Activated T-cell treated with anti-CD3 and anti-CD28 coated beads, Interleukin-2, amount 50 U/mL, for 24 hours (primary cell): ENCODE data around the gene STIP1.

Experiments
- DNase-seq: peaks from one replicate; pipeline ENCODE4 v3.0.0-alpha.2; 2020
- H3K27ac Mint-ChIP-seq: 2 replicates; pipeline ENCODE4 v1.8.0; 2020; ENCODE audit warnings: mild to moderate bottlenecking, mixed read lengths
- H3K27me3 Mint-ChIP-seq: 2 replicates; pipeline ENCODE4 v1.8.0; 2020; ENCODE audit warnings: mixed read lengths
- H3K36me3 Mint-ChIP-seq: 2 replicates; pipeline ENCODE4 v1.8.0; 2020; ENCODE audit warnings: low read depth, mixed read lengths
- H3K4me1 Mint-ChIP-seq: 2 replicates; pipeline ENCODE4 v1.8.0; 2020; ENCODE audit warnings: low read depth, mixed read lengths
- H3K4me3 Mint-ChIP-seq: 2 replicates; pipeline ENCODE4 v1.8.0; 2020; ENCODE audit warnings: mild to moderate bottlenecking, moderate library complexity, mixed read lengths
- H3K9me3 Mint-ChIP-seq: 2 replicates; pipeline ENCODE4 v1.8.0; 2020; ENCODE audit warnings: mixed read lengths

STIP1 gene

DNA sequence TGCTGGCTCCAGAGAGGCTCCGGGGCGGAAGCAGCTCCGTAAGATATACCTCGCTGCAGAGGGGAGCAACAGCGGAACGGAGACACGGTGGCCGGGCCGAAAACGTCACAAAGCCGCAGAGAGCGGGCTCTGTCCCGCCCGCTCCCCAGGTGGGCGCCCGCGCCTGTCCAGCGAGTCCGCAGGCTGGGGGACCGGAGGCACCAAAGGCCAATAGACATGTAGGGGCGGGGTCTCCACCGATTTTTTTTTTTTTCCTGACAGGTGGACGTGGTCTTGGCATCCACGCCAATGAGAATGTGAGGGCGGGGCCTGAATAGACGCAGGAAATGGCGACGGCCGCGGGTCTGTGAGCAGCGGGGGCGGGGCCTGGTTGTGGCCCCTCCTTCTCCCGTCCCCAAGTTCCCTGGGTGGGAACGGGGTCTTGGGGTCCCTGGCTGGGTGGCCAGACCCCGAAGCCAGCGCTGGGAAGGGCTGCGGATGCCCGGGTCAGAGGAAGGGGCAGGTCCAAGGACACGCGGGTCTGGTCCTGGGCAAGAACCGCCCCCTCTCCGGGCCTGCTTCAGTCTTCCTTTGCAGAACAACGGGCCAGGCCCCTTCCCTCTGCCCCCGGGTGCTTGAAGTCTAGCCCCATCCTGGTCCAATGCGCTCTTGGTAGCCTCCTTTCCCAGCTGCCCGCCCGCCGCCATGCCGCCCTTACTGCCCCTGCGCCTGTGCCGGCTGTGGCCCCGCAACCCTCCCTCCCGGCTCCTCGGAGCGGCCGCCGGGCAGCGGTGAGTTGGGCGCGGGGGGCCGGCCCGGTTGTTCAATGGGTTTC, 44.4 kb downstream of the STIP1 start, which contains the start of gene DNAJC4:
Gene DNAJC4 (plus strand): TSS at position 378 of the 814 bp plus-strand sequence. CDS start 307 bp downstream, at position 685.
- Mint-ChIP-seq H3K4me1 (peaks cover 52% of the 10 kb centered on the region), H3K27ac (peak within 1 kb of the TSS; percentile 89), H3K9me3 (no peaks in the 10 kb centered on the region), H3K4me3 (peak within 1 kb of the TSS; percentile 80), H3K36me3 (peaks cover 32% of the 10 kb centered on the region), H3K27me3 (no peaks in the 10 kb centered on the region)
- peak; percentile 92 for DNase-seq

DNA sequence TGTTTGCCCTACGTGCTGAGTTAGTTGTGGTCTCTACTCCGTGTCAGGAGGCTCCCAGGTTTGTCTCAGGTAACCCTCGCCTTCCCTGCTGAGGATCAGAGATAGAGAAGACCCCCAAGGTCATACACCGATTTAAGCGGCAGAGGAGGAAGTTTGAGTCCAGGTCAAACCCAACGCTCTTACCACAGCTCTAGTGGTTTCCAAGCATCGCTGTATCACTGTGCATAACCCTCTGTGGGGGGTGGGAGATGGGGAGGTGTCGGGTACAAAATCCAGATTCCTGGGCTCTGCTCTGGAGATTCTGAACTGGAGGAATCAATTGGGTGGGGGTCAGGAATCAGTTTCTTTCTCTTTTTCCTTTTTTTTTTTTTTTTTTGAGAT, 45.0 kb downstream of the STIP1 start:
- Mint-ChIP-seq H3K36me3 (peaks cover 33% of the 10 kb centered on the region), H3K9me3 (no peaks in the 10 kb centered on the region), H3K27me3 (no peaks in the 10 kb centered on the region), H3K4me1 (peaks cover 57% of the 10 kb centered on the region), H3K4me3 (peak overlapping the region; percentile 80), H3K27ac (peak overlapping the region; percentile 89)
- no peak for DNase-seq

DNA sequence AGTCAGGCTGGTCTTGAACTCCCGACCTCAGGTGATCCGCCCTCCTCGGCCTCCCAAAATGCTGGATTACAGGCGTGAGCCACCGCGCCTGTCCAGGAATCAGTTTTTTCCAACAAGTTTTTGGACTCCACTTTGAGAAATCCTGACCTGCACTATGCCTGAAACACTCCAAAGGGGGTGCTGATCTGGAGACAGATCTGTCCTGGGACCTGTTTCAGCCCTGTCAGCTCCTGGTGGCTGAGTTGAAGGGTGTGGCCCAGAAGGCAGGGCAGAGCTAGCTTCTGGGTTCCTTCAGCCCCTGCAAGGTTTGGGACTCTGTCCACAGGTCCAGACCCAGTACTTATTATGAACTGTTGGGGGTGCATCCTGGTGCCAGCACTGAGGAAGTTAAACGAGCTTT, 45.6 kb downstream of the STIP1 start:
- DNase-seq: no peak
- peaks cover 58% of the 10 kb centered on the region for H3K4me1 Mint-ChIP-seq
- no peaks in the 10 kb centered on the region for H3K9me3 Mint-ChIP-seq
- no peaks in the 10 kb centered on the region for H3K27me3 Mint-ChIP-seq
- H3K4me3 Mint-ChIP-seq: peak overlapping the region; percentile 80
- H3K27ac Mint-ChIP-seq: peak overlapping the region; percentile 59
- H3K36me3 Mint-ChIP-seq: peaks cover 33% of the 10 kb centered on the region

DNA sequence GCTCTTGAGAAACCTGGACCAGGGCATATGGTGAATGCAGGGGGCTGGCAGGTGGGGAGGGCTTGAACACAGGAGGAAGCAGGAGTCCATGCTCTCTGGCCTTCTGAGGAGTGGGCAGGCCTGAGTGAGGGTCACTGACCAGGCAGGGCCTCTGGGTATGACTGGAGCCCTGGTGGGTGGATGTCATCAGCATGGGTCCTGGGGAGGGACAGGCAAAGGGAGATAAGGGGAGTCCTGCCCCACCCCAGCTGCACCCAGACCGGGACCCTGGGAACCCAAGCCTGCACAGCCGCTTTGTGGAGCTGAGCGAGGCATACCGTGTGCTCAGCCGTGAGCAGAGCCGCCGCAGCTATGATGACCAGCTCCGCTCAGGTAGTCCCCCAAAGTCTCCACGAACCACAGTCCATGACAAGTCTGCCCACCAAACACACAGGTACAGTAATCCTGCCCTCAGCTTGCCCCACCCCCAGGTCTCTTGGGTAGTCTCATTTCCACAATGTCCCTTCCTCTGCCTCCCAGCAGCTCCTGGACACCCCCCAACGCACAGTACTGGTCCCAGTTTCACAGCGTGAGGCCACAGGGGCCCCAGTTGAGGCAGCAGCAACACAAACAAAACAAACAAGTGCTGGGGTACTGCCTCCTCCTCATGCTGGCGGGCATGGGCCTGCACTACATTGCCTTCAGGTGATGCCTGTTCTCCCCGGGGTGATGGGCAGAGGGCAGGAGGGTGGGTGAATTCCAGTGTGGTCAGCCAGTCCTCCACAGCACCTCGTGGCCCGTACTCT, 46.4 kb downstream of the STIP1 start:
- H3K4me3 Mint-ChIP-seq: peak overlapping the region; percentile 80
- peak overlapping the region; percentile 59 for H3K27ac Mint-ChIP-seq
- no peaks in the 10 kb centered on the region for H3K27me3 Mint-ChIP-seq
- DNase-seq: no peak
- no peaks in the 10 kb centered on the region for H3K9me3 Mint-ChIP-seq
- peaks cover 57% of the 10 kb centered on the region for H3K4me1 Mint-ChIP-seq
- H3K36me3 Mint-ChIP-seq: peaks cover 32% of the 10 kb centered on the region

- Mint-ChIP-seq H3K9me3 (no peaks in the 10 kb centered on the region), H3K27ac (no peak overlapping the region), H3K4me3 (peak overlapping the region; percentile 45), H3K36me3 (peaks cover 32% of the 10 kb centered on the region), H3K4me1 (peaks cover 52% of the 10 kb centered on the region), H3K27me3 (no peaks in the 10 kb centered on the region)
- DNase-seq: no peak
Measured at GRCh38 chr11:64232967-64233315, 47.0 kb downstream of the STIP1 start.

DNA sequence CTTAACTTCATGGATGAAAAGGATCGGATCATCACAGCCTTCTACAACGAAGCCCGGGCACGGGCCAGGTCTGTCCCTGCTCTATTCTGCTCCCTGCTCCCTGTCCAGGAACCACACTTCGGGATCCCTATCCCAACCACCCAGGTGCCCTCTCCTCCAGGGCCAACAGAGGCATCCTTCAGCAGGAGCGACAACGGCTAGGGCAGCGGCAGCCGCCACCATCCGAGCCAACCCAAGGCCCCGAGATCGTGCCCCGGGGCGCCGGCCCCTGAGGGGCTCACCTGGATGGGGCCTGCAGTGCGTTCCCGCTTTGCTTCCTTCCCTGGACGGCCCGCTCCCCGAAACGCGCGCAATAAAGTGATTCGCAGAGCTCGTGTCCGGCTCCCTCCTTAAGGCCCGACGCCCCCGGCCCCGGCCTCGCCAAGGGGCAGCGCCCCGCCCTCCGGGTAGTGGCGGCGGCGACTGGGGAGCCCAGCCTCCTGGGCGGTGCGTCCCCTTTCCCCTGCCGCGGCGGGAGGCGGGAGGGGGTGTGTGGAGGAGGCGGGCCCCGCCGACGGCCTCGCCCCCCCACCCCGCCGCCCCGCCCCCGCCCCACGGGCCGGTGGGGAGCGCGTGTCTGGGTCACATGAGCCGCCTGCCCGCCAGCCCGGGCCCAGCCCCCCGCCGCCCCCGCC, 48.1 kb downstream of the STIP1 start, which contains the start of gene VEGFB:
Gene VEGFB (plus strand): TSS at position 672 of the 674 bp plus-strand sequence. CDS start 250 bp downstream, outside the sequence.
- no peaks in the 10 kb centered on the region for H3K9me3 Mint-ChIP-seq
- peaks cover 52% of the 10 kb centered on the region for H3K4me1 Mint-ChIP-seq
- peak; percentile 82 for DNase-seq
- H3K4me3 Mint-ChIP-seq: peak within 1 kb of the TSS; percentile 88
- peak within 1 kb of the TSS; percentile 88 for H3K27ac Mint-ChIP-seq
- no peaks in the 10 kb centered on the region for H3K27me3 Mint-ChIP-seq
- peaks cover 40% of the 10 kb centered on the region for H3K36me3 Mint-ChIP-seq

GRCh38 chr11:64234647-64235379, 48.8 kb downstream of the STIP1 start:
- H3K9me3 Mint-ChIP-seq: no peaks in the 10 kb centered on the region
- peak overlapping the region; percentile 88 for H3K4me3 Mint-ChIP-seq
- no peaks in the 10 kb centered on the region for H3K27me3 Mint-ChIP-seq
- H3K27ac Mint-ChIP-seq: peak overlapping the region; percentile 88
- DNase-seq: peak; percentile 75
- H3K4me1 Mint-ChIP-seq: peaks cover 49% of the 10 kb centered on the region
- H3K36me3 Mint-ChIP-seq: peaks cover 39% of the 10 kb centered on the region

GRCh38 chr11:64235437-64236161, 49.6 kb downstream of the STIP1 start:
- no peak for DNase-seq
- Mint-ChIP-seq H3K36me3 (peaks cover 46% of the 10 kb centered on the region), H3K4me1 (peaks cover 54% of the 10 kb centered on the region), H3K4me3 (peak overlapping the region; percentile 88), H3K27me3 (no peaks in the 10 kb centered on the region), H3K9me3 (no peaks in the 10 kb centered on the region), H3K27ac (peak overlapping the region; percentile 88)

DNA sequence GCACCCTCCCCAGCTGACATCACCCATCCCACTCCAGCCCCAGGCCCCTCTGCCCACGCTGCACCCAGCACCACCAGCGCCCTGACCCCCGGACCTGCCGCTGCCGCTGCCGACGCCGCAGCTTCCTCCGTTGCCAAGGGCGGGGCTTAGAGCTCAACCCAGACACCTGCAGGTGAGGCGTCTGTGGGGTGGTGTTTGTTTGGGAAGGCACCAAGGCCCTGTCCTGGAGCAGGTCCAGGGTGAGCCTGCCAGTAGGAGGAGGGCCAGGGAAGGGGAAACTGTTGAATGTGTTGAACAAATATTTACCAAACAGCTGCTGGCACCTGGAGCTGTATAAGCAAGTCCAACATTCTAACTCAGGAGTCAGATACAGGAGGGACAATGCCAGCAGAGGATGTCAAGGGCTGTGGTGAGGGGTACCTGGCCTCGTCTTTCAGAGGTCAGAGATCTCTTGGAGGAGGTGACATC, 51.5 kb downstream of the STIP1 start:
- Mint-ChIP-seq H3K9me3 (no peaks in the 10 kb centered on the region), H3K36me3 (peaks cover 53% of the 10 kb centered on the region), H3K4me1 (peaks cover 48% of the 10 kb centered on the region), H3K4me3 (no peak overlapping the region), H3K27me3 (no peaks in the 10 kb centered on the region), H3K27ac (peak overlapping the region; percentile 81)
- DNase-seq: no peak

GRCh38 chr11:64238076-64238475, 52.1 kb downstream of the STIP1 start:
- Mint-ChIP-seq H3K36me3 (peaks cover 59% of the 10 kb centered on the region), H3K27ac (peak overlapping the region; percentile 81), H3K4me1 (peaks cover 50% of the 10 kb centered on the region), H3K9me3 (no peaks in the 10 kb centered on the region), H3K4me3 (no peak overlapping the region), H3K27me3 (no peaks in the 10 kb centered on the region)
- no peak for DNase-seq

DNA sequence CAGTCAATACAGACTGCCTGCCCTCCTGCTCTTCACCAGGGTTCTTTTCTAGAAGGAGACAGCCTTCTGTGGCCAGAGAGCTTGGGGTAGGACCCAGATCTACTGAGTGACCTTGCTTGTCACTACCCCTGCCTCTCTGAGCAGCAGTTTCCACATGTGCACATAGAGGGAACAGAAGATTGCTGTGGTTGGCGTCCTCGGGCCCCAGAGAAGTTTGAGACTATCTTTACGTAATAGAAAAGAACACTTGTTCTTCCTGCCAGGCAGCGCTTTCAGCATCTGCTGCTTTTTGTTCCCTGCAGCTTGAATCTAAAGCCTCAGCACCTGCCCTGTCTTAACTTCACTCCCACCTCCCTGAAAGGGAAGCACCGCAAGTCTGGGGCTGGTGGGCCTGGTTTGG, 53.0 kb downstream of the STIP1 start:
- peak overlapping the region; percentile 81 for H3K27ac Mint-ChIP-seq
- no peak overlapping the region for H3K4me3 Mint-ChIP-seq
- peaks cover 55% of the 10 kb centered on the region for H3K4me1 Mint-ChIP-seq
- no peak for DNase-seq
- peaks cover 68% of the 10 kb centered on the region for H3K36me3 Mint-ChIP-seq
- H3K9me3 Mint-ChIP-seq: no peaks in the 10 kb centered on the region
- no peaks in the 10 kb centered on the region for H3K27me3 Mint-ChIP-seq

DNA sequence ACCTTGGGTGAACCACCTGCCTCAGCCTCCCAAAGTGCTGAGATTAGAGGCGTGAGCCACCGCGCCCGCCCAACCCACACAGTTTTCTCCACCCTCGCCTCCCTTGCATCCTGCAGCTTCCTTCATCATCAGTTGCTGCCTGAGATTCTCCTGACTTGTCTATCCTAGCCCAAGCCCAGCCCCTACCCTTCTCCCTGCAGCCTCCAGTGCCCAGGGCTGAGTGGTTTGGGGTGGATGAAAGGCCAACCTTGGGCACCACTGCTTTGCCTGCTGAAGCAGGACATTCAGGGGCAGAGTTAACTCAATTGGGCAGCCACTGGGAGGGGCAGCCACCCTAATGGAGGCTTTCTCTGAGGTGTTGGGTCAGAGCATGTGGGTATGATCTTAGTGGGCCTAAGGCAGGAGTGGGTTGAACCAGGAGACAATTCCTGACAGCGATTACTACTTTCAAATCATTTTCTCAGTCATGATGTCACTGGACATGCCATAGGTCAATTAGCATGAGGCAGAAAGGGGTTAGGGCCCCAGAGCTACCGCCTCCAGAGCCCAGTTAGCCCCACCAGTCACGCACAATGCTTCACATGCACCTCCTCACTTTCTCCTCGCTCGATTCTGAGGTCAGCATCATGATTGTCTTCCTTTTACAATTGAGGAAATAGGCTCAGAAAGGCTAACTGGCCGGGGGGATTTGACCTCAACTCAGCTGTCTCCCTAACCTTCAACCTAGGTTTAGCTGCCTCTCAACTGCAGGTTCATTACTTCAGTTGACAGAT, 53.9 kb downstream of the STIP1 start:
- peak overlapping the region; percentile 91 for H3K4me3 Mint-ChIP-seq
- no peak for DNase-seq
- no peaks in the 10 kb centered on the region for H3K27me3 Mint-ChIP-seq
- no peaks in the 10 kb centered on the region for H3K9me3 Mint-ChIP-seq
- H3K36me3 Mint-ChIP-seq: peaks cover 75% of the 10 kb centered on the region
- H3K4me1 Mint-ChIP-seq: peaks cover 58% of the 10 kb centered on the region
- peak overlapping the region; percentile 98 for H3K27ac Mint-ChIP-seq
